OCI-LY7 (cell line): ENCODE data around the gene TSN. TPM values are rescaled to one million over a fixed set of nuclear protein-coding genes. Genes with fewer than 3 reads are reported as not detected.

Experiments
- BruUV-seq: library from RNA; stranded (reverse); fragments of 400-500 nt; replicated peaks from 2 replicates; lab custom pipeline; 2021; lab: Mats Ljungman, UMichigan
- CTCF ChIA-PET: fragments of 300-600 bp; sonication (Branson Sonifier 250); formaldehyde crosslinking; loops from one replicate; lab custom pipeline; 2022; ENCODE audit warnings: antibody characterized with exemption; ENCODE audit not compliant: unreplicated experiment; lab: Charles Lee
- POLR2A ChIA-PET: fragments of 300-600 bp; sonication (Branson Sonifier 250); formaldehyde crosslinking; loops from one replicate; lab custom pipeline; 2022; ENCODE audit warnings: antibody characterized with exemption; lab: Charles Lee
- DNase-seq: peaks from one replicate; pipeline ENCODE4 v3.0.0-alpha.2; 2015; ENCODE audit warnings: low spot score
- H2AFZ ChIP-seq: fragments of 200-600 bp; sonication (generic), shearing (Covaris generic); 2 replicates; pipeline ENCODE4 v1.6.1; 2014; ENCODE audit warnings: mild to moderate bottlenecking, antibody characterized with exemption, low read length, moderate library complexity
- H3K27ac ChIP-seq: fragments of 200-600 bp; sonication (generic); 2 replicates; pipeline ENCODE4 v1.5.1; 2014; ENCODE audit warnings: mixed run types, low read depth, mild to moderate bottlenecking, moderate library complexity, low read length, inconsistent platforms; ENCODE audit not compliant: poor library complexity, severe bottlenecking
- H3K36me3 ChIP-seq: fragments of 200-600 bp; sonication (generic); 2 replicates; pipeline ENCODE4 v1.6.1; 2014; ENCODE audit warnings: mild to moderate bottlenecking, antibody characterized with exemption, low read length, moderate library complexity, mixed read lengths; ENCODE audit not compliant: insufficient read depth
- H3K4me1 ChIP-seq: fragments of 200-600 bp; sonication (generic); 2 replicates; pipeline ENCODE4 v1.5.1; 2014; ENCODE audit warnings: mild to moderate bottlenecking, low read length; ENCODE audit not compliant: insufficient read depth, poor library complexity, severe bottlenecking
- H3K4me2 ChIP-seq: fragments of 200-600 bp; sonication (generic); 2 replicates; pipeline ENCODE4 v1.6.1; 2014; ENCODE audit warnings: mild to moderate bottlenecking, low read length
- H3K4me3 ChIP-seq: fragments of 200-600 bp; sonication (generic); 2 replicates; pipeline ENCODE4 v1.5.1; 2014; ENCODE audit warnings: mild to moderate bottlenecking, low read depth, low read length; ENCODE audit not compliant: poor library complexity, severe bottlenecking
- H3K79me2 ChIP-seq: fragments of 200-600 bp; sonication (generic); 2 replicates; pipeline ENCODE4 v1.6.1; 2016; ENCODE audit warnings: low read depth, mild to moderate bottlenecking, low read length, moderate library complexity, mixed read lengths; ENCODE audit not compliant: insufficient read depth
- H3K9me2 ChIP-seq: fragments of 200-600 bp; sonication (generic); 2 replicates; pipeline ENCODE4 v1.6.1; 2016; ENCODE audit warnings: mild to moderate bottlenecking, low read length, mixed read lengths; ENCODE audit not compliant: insufficient read depth
- H3K9me3 ChIP-seq: fragments of 200-600 bp; sonication (generic); 2 replicates; pipeline ENCODE4 v1.6.1; 2014; ENCODE audit warnings: mild to moderate bottlenecking, mixed run types, low read length, mixed read lengths
- H4K20me1 ChIP-seq: fragments of 200-600 bp; sonication (generic); 2 replicates; pipeline ENCODE4 v1.6.1; 2014; ENCODE audit warnings: mild to moderate bottlenecking, antibody characterized with exemption, low read length, moderate library complexity, mixed read lengths; ENCODE audit not compliant: insufficient read depth
- CTCF ChIP-seq: fragments of 200-600 bp; sonication (generic); conservative IDR thresholded peaks from 2 replicates; pipeline ENCODE4 v1.5.1; 2014; ENCODE audit warnings: mild to moderate bottlenecking, antibody characterized with exemption, low read length, moderate library complexity, mixed read lengths
- EZH2phosphoT487 ChIP-seq: fragments of 200-600 bp; sonication (generic); IDR thresholded peaks from 2 replicates; pipeline ENCODE4 v1.6.1; 2018; ENCODE audit warnings: low read depth, borderline replicate concordance, mild to moderate bottlenecking, mixed run types, antibody characterized with exemption, low read length, moderate library complexity, mixed read lengths
- intact Hi-C: fragments of 100-400 bp; cut with micrococcal nuclease; formaldehyde crosslinking; loops from one replicate; pipeline ENCODE4 v1.10.0; 2022; ENCODE audit not compliant: unreplicated experiment
- total RNA-seq, 2 experiments: library from RNA; depleted of rRNA in 1 of 2; stranded (reverse); fragments of >200 nt in 1 of 2; shearing (Covaris generic) in 1 of 2; gene quantifications; 2 replicates each; pipeline ENCODE4 v1.2.3, GENCODE V29; 2014 to 2022

TSN gene
- total RNA-seq, 2 experiments from 2014 or later: 59.2 to 102 TPM

GRCh38 chr2:121788685-121789084 lies 33.2 kb downstream of the TSN start:
- BruUV-seq: no TSS peak
- Histone ChIP-seq H4K20me1 (no peaks in the 10 kb centered on the region), H3K4me3 (no peak overlapping the region), H3K27ac (no peak overlapping the region), H3K9me2 (no peaks in the 10 kb centered on the region), H3K9me3 (no peaks in the 10 kb centered on the region), H3K79me2 (no peaks in the 10 kb centered on the region), H3K36me3 (no peaks in the 10 kb centered on the region), H3K4me2 (no peak overlapping the region), H2AFZ (no peak overlapping the region), H3K4me1 (peaks cover 8% of the 10 kb centered on the region)
- ChIA-PET POLR2A (no interaction called here), CTCF (no interaction called here)
- TF ChIP-seq CTCF (no peak), EZH2phosphoT487 (no peak)
- intact Hi-C loops: no loop called here
- DNase-seq: no peak

- Histone ChIP-seq H2AFZ (no peak overlapping the region), H3K9me2 (no peaks in the 10 kb centered on the region), H3K4me1 (peaks cover 8% of the 10 kb centered on the region), H3K36me3 (no peaks in the 10 kb centered on the region), H3K9me3 (no peaks in the 10 kb centered on the region), H3K4me3 (no peak overlapping the region), H4K20me1 (no peaks in the 10 kb centered on the region), H3K27ac (no peak overlapping the region), H3K4me2 (no peak overlapping the region), H3K79me2 (no peaks in the 10 kb centered on the region)
- ChIA-PET POLR2A (interaction anchor here (0.7 to 1.1 kb wide), 2 partner anchors 18 to 152 kb away, joined by 3 read pairs; no protein-coding TSS in a partner anchor), CTCF (interaction anchor here (1.2 kb wide), 1 partner anchor 12 kb away, joined by 3 read pairs; no protein-coding TSS in a partner anchor)
- DNase-seq: no peak
- TF ChIP-seq CTCF (no peak), EZH2phosphoT487 (no peak)
- intact Hi-C loops: no loop called here
- no TSS peak for BruUV-seq
Measured at GRCh38 chr2:121790276-121790956, 35.0 kb downstream of the TSN start.

- H3K79me2 ChIP-seq: no peaks in the 10 kb centered on the region
- no peak overlapping the region for H3K27ac ChIP-seq
- H2AFZ ChIP-seq: no peak overlapping the region
- BruUV-seq: no TSS peak
- no peaks in the 10 kb centered on the region for H3K9me3 ChIP-seq
- TF ChIP-seq EZH2phosphoT487 (no peak), CTCF (no peak)
- no peaks in the 10 kb centered on the region for H3K36me3 ChIP-seq
- intact Hi-C loops: no loop called here
- H3K4me1 ChIP-seq: peaks cover 8% of the 10 kb centered on the region
- CTCF ChIA-PET: interaction anchor here (1.2 kb wide), 1 partner anchor 13 kb away, joined by 3 read pairs; no protein-coding TSS in a partner anchor
- DNase-seq: no peak
- H3K4me3 ChIP-seq: no peak overlapping the region
- no peaks in the 10 kb centered on the region for H4K20me1 ChIP-seq
- no peaks in the 10 kb centered on the region for H3K9me2 ChIP-seq
- POLR2A ChIA-PET: interaction anchor here (0.7 kb wide), 1 partner anchor 151 kb away, joined by 3 read pairs; no protein-coding TSS in a partner anchor
- no peak overlapping the region for H3K4me2 ChIP-seq
Measured at GRCh38 chr2:121791290-121791689, 35.8 kb downstream of the TSN start.
